ENCODE measurements around the gene UNC119.
"Not testable (repeated sequence)": the region's sequence is repeated elsewhere in the genome, so short reads cannot be mapped to it uniquely, and the experiment has no call there.

The UNC119 gene

DNA sequence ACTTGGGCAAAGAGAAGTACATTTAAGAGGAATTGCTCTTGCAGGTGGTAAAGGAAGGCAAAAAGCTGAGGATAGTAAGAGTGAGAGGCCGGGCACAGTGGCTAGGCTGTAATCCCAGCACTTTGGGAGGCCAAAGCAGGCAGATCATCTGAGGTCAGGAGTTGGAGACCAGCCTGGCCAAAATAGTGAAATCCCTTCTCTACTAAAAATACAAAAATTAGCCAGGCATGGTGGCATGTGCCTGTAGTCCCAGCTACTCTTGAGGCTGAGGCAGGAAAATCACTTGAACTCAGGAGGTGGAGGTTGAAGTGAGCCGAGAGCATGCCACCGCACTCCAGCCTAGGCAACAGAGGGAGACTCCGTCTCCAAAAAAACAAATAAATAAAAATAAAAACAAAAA lies 30.1 kb downstream of the UNC119 start:
- not testable (repeated sequence) for DNase-seq (ENCODE audit: low read depth in 2 of 2)

DNA sequence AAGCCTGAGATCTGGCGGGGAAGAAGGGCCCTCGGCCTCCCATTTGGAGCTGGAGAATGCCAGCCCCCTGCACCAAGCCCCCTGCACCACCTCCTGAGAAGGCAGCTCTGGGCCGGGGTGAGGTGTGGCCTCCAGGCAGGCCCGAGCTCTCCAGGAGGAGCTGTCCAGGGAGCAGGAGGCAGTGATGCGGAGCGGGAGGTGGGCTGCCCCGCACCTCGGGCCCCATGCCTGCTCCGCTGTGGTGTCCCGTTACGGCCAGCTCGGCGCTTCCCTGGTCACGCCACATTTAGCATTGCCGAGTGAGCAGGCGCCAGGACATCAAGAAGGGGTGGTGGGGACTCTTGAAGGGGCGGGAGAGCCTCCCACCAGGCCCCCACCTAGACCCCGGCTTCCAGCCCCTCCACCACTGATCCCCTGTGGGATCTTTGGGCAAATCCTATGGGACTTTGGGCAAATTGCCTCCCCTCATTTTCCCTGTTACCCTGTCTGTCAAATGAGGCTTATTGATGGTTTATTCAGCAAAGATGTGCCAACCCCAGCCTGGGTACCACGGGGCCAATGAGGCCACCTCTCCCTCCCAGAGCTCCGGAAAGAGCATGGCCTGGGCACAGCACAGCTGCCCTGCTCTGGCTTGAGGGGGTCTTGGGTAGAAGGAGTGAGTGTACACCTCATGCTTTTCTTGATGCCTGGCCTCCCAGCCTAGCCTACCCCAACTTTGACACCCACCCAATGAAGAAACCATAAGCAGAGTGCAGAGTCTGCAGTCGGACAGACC lies 30.9 kb downstream of the UNC119 start:
- DNase-seq (ENCODE audit: low read depth in 2 of 2) = no peak

DNA sequence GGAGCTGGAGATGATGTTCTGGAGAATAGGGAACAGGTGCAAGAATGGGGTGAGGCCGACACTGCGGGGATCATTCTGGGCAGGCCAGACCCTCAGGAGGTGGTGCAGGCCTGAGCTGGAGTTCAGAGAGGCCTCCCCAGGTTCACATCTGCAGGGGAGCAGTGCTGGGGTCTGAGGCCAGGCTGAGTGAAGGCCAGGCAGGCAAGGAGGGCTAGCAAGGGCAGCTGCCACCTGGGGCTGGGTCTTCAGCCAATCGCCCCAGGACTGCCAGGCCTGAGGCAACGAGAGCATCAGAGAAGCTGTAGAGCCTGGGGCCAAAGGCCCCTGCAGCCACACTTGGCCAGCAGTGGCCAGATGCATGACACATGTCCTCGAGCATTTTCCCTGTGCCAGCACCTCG lies 31.7 kb downstream of the UNC119 start:
- DNase-seq (ENCODE audit: low read depth in 2 of 2) = no peak

DNA sequence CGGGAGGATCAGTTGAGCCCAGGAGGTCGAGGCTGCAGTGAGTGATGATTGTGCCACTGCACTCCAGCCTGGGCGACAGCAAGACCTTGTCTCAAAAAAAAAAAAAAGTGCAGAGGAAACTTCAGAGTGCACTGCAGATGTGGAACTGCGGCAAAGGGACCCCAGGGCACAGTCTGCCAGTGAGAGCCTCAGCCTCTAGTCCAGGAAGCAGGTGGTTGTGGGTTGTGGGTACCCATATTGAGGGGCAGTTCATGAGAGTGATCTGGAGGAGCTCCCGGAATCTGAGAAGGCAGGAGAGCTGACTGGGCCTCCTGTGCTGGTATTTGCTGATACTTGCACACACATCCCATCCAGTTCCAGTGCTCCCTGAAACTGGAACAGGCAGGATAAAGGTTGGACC lies 33.2 kb downstream of the UNC119 start:
- DNase-seq (ENCODE audit: low read depth in 2 of 2) = no peak

DNA sequence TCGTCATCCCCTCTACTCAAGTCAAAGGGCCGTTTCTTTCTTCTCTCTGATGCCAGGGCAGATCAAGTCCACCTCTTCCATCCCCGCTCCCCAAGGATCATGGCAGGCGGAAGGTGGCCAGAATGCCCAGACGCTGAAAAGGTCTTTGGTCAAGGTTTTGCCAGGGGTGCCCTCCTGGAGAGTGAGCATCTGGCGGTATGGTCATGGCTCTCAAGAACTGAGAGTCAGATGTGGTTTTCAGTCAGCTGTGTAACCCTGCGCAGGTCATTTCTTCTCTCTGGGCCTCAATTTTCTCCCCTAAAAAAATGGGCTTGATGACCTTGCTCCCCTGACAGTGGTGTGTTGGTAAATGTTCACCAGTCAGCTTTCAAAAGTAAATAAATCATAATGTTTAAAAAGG lies 33.8 kb downstream of the UNC119 start:
- no peak for DNase-seq (ENCODE audit: low read depth in 2 of 2)

DNA sequence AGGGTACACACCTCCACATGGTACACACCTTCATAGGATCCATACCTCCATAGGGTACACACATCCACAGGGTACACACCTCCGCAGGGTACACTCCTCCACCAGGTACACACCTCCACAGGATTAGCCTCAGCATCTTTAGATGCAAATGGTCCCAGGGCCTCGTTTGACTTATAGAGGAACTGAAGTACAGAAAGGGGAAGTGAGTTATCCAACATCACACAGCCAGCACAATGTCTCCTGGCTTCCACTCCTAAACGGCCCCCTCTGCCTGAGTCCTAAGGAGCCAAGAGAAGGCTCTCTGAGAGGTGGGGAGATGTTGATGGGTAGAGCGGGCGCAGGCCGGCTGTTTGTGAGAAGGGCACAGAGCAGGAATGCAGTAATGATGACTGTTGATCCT lies 34.3 kb downstream of the UNC119 start:
- no peak for DNase-seq (ENCODE audit: low read depth in 2 of 2)

DNA sequence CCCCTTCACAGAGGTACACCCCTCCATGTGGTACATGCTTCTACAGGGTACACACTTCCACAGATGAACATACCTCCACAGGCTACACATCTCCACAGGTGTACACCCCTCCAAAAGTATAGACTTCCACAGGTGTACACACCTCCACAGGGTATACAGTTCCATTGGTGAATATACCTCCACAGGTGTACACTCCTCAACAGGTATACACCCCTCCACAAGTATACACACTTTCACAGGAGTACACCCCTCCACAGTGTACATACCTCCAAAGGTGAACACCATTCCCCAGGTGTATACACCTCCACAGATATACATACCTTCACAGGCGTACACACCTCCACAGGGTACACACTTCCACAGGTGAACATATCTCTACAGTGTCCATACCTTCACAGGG lies 36.9 kb downstream of the UNC119 start:
- no peak for DNase-seq (ENCODE audit: low read depth in 2 of 2)

DNA sequence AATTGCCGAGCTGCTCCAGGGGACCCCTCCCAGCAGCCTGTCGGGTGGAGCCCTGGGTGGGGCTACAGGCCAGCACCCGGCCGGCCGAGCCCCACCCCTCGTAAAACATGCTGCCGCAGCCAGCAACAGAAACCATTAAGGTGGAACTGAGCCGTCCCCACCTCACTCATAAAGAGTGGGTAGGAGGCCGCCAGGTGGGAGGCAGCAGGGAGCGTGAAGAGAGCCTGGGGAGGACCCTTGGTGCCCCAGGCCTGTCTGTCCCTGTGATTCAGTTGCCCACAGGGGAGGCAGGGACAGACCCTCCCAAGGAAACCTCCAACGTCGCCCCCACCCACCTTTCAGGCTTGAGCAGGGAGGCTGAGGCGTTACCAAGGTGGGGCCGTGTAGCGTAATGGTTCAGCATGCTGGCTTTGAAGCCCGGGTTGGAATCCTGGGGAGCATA lies 37.8 kb downstream of the UNC119 start:
- no peak for DNase-seq (ENCODE audit: low read depth in 2 of 2)

DNA sequence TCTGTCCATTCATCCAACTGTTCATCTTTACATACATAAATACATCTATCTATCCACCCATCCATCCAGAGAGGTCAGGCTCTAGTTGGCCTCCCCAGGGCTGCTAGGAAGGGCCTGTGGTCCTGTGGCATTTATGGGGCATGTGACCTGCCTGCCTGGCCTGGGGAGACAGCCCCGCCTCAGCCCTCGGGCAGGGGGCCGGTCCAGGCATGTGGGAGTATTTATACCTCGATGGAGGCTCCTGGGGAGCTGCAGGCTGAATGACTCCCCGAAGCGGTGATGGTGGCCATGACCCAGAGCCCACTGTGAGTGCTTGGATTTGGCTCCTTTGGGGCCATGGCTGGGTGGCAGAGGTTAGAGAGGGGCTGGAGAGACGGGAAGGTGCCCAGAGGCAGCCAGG lies 38.9 kb downstream of the UNC119 start:
- DNase-seq (ENCODE audit: low read depth in 2 of 2) = no peak

DNA sequence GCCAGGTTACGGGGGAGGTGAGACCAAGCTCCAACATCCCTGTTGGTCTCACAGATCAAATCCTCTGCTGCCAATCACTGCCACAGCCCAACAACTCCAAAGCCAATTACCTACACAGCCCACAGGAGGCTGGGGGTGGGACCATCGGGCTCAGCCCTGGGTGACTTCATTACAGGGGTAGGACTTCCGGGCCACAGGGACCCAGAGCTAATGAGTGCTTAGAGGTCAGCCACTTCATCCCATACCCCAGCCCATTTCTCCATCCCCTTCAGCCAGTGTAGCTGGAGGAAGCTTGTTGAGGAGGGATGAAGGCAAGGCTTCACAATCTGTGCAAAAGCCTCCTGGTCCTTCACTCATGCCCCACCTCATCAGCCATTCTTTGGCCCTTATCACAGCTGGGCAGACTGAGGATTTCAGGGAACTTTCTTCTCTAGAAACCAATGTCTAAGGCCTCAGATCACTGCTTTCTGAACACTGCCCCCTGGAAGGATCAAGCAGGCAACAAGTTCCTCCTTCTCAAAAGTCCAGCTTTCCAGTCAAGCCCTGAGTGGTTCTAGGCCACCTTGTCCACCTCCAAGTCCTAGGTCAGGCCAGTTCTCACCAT lies 40.5 kb downstream of the UNC119 start:
- no peak for DNase-seq (ENCODE audit: low read depth in 2 of 2)

DNA sequence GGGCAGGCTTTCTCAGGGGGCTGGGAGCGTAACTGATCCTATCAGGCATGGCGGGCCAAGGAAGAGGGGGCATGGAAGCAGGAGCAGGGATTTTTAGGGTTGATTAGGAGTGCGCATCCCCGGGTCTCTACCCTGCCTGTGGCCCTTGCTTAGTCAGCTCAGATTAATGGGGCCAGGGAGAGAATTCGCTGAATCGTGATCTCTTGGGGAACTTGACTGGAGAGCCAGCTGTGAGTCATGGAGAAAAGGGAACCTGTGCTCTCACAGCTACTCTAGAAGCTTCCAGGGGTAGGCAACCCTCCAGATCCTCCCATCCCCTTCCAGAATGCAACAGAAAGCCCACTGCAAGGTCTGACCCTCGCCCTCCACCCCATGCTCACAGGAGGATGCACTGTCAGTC lies 42.6 kb downstream of the UNC119 start:
- DNase-seq (ENCODE audit: low read depth in 2 of 2) = no peak

DNA sequence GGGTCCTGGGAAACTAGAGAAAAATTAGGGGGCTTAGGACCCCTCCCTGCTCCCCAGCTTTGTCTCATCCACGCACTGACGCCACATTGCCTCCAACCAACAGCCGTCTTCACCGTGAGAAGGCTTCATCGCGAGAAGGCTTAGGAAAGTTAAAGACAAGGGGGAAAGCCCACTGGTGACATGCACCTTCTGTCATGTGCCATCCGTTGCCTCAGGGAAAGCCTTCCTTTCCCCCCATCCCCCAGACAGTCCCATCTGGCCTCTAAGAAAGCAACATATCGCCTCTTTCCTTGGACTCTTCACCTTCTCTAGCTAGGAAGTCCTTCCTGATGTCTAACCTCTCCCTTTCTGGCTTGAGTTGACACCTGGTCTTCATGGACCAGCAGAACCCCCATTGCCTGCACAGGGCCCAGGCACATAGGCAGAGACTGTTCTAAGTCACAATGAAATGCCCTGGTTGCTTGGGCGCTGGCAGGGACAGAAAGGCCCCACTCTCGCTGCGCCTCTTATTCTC lies 44.2 kb downstream of the UNC119 start:
- no peak for DNase-seq (ENCODE audit: low read depth in 2 of 2)

DNA sequence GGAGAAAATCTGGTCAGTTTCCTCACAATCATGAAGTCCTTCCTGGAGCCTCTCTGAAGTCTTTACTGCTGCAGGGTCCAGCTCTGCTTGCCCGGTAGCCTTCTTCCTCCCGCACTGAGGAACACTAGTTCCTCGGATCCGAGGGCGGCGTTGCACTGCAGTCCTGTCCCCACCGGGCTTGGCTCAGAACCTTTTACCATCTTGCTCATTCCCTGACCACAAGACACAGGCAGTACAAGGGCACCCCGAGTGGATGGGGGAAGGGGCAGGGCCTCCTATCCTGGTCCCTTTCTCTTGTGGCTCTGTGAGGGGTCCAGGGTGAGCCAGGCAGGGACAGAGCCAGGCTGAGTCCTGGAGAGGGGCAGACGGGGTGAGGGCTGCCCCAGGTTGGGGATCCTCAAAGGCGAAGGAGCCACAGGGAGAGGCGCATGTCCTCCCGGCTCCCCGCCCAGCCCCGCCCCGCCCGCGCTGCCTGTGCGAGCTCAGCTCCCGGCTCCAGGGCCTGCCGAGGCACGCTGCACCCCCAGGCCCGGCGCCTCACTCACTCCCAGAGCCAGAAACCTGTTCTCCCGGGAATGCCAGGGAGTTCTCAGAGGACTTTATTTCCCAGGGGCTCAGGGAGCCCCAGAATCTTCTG lies 44.7 kb downstream of the UNC119 start:
- no peak for DNase-seq (ENCODE audit: low read depth in 2 of 2)

DNA sequence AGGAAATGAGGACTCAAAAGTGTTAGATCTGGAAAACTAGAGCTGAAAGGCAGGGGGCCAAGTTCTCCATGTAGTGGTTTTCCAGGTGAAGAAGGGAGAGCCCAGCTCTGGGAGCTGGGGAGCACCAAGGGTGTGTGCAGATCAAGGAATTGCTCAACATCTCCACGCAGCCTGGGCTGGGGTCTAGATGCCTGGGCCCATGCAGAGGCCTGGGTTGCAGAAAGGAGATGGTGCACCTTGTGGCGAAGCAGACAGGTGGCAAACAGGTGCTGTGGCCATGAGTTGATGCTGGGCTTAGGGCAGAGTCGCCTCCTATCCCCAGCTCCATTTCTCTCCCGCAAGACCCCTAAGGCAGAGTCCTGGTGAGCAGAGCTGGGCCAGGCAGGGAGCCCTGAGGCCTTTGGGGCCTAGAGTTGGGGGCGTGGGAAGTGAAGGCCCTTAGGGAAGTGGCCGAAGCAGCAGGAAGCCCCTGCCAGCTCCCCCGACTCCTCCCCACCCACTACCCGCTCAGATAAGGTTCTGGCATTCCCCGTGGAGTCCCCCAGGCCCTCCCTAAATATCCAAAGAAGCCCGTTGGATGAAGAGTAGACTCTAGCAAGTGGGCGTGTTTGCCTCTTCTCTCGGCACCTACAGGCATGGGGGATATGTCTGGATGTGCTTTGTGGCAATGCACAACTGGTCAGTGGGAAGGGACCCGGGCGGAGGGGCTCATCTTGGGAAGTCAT lies 45.5 kb downstream of the UNC119 start:
- DNase-seq (ENCODE audit: low read depth in 2 of 2) = no peak

DNA sequence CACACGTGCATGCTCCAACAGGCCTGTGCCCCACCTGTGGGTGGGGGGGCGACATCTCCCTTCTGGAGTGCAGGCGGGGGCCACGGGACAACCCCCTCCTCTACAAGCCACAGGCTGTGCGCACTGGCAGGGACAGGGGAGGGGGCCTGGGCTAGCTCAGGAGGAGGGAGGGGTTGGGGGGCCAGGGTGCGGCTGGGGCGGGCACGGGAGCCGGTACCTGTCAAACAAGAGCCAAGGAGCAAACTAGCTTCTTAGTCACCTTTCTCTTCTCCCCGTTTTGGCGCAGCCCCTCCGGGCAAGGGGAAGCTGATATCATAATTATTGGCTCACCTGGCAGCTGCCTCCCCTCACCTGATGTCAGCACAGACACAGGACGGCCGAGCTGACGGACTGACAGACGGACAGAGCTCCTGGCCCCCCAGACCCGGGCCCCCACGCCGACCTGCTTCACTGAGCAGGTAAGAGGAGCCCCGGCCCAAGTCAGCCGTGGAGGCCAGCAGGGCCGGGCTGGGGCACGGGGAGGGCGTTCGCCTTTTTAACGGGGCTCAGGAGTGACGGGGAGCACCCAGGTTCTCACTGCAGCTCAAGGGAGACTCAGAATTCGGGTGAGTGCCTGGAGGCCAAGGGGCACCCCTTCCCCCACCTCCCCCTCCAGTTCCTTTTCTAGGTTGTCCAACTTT lies 46.3 kb downstream of the UNC119 start, which contains the start of gene FOXN1:
Gene FOXN1, plus strand, starts transcription at position 363 of the 680 bp plus-strand sequence. CDS start 17,622 bp downstream, outside the sequence.
- no peak for DNase-seq (ENCODE audit: low read depth in 2 of 2)

DNA sequence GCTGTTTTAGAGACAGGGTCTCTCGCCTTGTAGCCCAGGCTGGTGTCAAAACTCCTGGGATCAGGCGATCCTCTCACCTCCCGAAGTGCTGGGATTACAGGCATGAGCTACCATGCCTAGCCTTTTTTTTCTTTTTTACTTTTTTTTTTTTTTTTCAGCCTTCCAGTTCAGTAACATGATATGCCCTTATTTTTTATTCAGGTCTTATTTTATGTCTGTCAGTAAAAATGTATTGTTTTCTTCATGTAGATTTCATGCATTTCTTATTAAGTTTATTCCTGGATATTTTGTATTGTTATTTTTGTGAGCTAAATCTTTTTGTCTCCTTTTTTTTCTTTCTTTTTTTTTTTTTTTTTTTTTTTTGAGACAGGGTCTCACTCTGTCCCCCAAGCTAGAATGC lies 49.0 kb downstream of the UNC119 start:
- no peak for DNase-seq (ENCODE audit: low read depth in 2 of 2)

DNA sequence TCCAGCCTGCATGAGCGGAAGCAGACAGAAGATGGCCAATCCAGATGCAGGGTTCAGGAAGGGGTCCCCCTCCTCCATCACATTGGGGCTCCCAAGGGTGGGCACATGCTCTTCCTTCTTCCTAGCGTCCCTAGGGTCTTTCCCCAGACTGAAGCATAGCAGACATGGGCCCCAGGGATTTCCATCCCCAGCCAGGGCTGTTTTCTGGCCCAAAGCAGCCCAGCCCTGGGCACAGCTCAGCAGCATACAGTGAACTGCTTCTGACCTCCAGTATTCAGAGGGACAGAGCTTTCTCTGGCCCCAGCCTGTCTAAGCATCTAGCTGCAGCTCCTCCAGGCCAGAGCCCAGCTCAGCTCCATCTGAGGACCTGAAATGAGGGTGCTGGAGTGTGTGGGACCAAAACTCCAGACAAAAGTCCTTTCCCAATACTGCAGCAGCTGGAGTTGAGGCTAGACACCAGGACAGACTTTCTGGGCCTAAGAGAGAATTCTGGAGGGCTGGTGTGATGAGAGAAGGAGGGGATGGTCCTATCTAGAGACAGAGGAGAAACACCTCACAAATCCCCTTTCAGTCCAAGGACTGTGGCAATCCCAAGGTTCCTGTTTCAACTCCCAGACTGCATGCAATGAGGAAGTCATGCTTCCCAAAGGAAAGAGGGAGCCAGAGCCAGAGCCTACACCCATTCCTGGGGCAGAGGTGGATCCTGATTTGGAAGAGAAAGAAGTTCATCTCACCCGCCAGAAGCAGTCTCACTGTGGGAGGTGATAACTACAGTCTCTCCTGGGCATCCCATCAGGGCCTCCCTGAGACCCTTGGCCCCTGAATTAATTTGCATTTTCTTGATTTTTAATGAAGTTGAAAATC lies 50.8 kb downstream of the UNC119 start:
- no peak for DNase-seq (ENCODE audit: low read depth in 2 of 2)

DNA sequence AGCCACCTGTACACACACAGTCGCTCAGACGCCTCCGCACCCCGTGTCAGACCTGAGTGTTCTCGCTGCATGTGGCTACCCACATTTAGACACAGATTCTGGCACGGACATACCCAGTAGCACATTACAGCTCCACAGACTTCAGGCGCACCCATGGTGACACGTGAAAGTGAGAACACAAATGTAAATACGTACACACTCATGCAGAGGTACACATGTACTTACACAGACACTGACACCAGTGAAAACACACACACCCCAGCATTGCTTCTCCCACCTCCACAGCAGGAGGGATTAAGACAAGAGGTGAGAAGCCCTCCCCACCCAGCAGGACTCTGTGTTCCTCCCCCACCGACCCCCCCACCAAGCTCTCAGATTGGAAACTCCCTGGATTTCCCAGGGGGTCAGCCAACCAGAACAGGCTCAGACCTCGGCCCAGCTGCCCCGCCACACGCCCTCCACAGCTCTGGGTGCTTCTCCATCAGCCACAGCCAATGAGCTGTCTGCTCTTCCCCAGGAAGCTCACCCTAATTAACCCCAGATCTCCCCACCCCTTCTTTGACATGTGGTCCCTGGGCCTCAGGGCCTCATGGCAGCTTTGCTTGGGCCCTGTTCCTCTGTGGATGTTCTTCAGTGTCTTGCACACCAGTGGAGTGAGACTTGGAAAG lies 51.6 kb downstream of the UNC119 start:
- no peak for DNase-seq (ENCODE audit: low read depth in 2 of 2)

DNA sequence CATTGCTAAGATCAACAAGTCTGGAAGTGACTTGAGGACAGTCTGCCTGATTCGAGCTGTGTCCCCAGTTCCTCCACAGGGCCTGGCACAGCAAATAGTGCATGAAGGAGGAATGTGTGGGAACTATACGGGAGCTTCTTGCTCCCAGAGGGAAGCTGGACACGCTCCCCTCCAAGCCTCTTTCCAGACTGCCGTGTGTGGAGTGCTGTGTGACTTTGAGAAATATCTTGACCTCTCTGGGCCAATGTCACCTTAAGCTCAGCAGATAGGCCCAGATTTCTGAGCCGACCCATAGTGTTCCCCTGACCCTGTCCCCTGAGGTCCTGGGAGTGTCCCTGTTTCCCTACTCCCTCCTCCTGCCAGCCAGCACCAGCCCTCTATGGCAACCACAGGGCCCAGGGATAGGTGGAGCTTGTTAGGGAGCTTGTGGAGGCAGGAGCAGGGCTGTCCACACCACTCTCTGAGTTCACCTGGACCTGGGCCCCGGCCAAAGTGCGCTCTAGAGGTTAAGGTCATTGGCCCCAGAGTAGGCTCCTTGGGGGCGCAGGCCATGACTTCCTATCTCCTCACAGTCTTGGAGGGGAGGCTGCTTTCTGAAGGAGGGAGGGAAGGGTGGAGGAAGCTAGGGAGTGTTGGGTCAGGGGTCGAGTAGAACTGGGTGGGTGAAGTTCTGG lies 52.6 kb downstream of the UNC119 start:
- no peak for DNase-seq (ENCODE audit: low read depth in 2 of 2)

DNA sequence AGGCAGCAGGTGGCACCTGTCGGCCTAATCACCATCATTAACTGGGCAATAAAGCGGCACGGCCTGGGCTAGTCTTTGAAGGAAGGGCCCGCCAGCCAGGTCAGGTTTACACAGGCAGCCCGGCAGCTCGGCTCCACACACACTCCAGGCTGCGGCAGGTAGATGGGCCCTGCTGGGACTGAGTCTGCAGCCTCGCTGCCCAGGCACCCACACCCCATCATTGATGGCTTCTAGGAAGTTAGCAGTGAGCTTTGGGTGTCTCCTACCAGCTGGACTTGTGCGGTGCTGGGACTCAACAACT lies 53.1 kb downstream of the UNC119 start:
- no peak for DNase-seq (ENCODE audit: low read depth in 2 of 2)

All from stimulated activated CD4-positive, alpha-beta T cell treated with anti-CD3 and anti-CD28 coated beads, Interleukin-1b, Interleukin-23, amount 100 ng/mL, for 4 hours (primary cell).